ENCODE measurements around the gene CBFA2T3.

DNA sequence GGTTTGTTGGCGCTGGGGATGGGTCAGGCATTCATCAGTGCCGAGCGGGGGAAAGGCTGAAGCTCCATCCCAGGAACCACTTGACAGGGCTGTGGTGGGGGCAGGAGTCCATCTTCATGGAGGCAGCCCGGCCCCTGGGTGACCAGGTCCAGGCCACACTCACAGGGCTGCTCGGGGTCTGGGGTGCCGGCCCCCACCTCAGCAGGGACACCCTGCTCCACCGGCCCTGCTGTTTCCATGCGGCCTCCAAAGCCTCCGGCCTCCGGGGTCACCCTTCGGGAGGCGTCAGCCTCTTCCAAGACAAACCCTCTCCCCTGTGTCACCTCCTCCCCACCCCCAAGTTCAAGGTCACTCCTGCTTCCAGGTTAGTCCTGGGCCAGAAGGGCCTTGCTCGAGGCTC, 142.3 kb downstream of the CBFA2T3 start:
- TF ChIP-seq, protein P1, sequence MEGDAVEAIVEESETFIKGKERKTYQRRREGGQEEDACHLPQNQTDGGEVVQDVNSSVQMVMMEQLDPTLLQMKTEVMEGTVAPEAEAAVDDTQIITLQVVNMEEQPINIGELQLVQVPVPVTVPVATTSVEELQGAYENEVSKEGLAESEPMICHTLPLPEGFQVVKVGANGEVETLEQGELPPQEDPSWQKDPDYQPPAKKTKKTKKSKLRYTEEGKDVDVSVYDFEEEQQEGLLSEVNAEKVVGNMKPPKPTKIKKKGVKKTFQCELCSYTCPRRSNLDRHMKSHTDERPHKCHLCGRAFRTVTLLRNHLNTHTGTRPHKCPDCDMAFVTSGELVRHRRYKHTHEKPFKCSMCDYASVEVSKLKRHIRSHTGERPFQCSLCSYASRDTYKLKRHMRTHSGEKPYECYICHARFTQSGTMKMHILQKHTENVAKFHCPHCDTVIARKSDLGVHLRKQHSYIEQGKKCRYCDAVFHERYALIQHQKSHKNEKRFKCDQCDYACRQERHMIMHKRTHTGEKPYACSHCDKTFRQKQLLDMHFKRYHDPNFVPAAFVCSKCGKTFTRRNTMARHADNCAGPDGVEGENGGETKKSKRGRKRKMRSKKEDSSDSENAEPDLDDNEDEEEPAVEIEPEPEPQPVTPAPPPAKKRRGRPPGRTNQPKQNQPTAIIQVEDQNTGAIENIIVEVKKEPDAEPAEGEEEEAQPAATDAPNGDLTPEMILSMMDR (IDR thresholded peaks at IDR 0.05): no peak
- TF ChIP-seq EZH2 (IDR thresholded peaks at IDR 0.05; ENCODE audit: borderline replicate concordance, insufficient read depth, low read depth, low read length, poor library complexity, severe bottlenecking): no peak

Data from B cell (primary cell).